NCI-H226 (cell line): ENCODE measurements around the gene ZNF516.

Experiments used
- DNase-seq: peaks from one replicate; pipeline ENCODE4 v3.0.0-alpha.2; 2015

Gene ZNF516

DNA sequence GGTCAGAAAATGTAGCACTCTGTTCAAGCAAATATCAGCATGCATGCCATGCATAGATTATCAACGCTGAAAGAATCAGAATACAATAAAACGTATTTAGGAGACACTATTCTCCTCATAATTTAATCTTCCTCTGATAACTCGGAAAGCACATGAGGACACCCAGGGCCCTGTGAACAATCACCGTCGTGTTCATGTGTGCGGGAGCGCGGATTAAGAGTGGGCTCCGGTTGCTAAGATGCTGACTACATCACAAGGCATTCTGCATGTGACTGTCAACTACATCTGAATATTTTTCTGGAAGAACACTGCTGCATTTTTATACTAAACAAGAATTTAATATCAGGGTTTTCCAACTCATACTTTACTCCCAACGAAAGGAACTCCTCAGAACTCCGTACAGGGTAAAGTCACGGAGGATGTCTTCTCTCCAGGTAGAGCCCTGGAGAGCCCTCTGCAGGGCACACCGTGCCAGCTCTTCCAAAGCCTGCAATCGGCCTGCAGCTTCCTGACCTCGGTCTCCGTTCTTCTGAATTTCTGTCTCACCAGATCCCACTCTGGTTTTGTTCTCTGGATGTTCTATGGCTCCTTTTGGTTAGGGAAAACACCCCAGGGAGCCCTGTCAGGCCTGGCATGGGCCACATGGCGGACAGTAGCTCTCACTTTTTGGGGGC, 59.6 kb downstream of the ZNF516 start:
- DNase-seq, result no peak

DNA sequence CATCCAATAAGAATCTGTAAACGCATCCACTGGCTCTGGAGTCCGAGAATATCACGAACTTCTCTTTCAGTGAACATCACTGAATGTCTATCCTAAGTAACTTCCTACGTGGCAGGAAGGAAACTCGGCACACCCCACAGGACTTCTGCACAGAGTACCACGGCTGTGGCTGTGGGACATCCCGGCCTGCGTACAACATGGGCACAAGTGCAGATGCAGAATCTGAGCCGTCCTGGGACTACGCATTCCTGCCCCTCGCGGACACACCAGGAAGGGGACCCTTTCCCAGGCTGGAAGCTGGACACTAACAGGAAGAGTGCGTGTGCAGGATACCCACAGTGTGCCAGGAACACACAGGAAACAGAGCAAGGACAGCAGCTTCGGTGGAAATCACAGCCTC, 60.6 kb downstream of the ZNF516 start:
- no peak for DNase-seq

DNA sequence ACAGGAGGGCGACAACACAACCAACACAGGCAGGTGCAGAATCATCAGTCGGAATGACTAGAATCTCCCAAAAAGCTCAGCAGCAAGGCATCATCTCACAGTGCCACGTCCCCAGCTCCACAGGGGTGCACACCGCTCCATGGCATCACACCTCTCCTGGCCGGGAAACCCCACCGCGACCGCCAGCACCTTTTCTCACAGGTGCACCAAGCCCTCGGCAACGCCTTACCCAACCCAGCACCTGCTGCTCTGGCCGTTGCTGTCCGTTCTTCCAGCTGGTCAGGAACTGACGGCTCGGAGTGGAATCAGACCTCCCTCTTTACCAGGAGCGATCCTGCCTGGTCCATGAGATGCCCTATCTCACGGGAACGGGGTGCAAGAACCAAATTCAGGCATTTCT, 61.3 kb downstream of the ZNF516 start:
- DNase-seq, result no peak

DNA sequence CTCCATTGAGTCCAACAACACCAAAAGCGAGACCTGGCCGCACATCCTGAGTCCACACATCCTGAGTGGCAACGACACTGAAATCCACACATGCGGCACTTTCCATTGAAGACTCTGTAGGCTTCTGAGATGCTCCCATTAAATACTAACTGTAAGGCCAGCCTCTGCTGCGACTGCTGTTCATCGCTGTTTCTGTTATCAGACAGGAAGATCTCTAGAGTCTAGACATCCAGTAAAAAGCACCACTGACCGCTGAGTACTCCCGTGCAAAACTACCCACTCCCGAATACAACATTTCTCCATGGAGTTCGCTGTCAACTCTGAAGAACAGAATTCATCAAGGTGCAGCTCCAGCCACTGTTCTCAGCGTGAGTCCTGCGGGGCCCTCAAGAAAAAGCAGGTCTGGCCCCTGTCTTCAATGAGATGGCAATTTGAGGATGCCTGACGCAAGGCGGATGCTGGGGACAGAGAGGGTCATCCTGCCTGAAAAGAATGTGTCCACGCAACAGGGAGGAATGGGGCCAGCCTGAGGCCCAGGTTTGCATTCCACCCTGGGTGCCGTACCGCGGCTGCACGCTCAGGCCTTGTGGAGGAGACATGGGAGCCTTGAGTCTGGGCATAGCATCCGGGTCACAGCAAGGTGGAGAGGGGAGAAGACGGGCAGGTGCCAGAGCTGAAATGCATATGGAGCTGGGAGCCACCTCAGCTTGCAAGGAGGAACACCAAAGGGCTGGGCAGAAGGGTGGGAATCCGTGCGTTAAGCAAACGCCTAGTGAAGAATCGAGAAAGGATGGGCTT, 61.9 kb downstream of the ZNF516 start:
- DNase-seq, result no peak

DNA sequence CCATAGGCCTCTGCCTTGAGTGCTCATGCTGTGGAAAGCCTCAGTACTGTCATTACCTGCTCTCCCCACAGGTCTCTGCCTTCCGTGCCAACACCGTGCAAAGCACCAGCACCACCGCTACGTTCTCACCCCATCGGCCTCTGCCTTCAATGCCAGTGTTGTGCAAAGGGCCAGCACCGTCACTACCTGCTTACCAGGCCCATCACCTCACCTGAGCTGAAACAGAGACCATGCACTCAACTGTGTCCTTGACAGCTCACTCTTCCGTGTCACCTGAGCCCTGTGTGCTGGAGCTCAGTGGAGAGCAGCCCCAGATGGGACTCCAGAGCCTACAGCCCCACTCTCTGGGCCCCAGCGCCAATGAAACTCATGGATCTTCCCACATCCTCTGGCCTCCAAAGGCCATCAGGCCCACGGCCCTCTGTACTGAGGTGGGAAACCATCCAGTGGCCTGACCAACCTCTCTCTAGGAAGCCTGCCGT, 62.7 kb downstream of the ZNF516 start:
- no peak for DNase-seq

DNA sequence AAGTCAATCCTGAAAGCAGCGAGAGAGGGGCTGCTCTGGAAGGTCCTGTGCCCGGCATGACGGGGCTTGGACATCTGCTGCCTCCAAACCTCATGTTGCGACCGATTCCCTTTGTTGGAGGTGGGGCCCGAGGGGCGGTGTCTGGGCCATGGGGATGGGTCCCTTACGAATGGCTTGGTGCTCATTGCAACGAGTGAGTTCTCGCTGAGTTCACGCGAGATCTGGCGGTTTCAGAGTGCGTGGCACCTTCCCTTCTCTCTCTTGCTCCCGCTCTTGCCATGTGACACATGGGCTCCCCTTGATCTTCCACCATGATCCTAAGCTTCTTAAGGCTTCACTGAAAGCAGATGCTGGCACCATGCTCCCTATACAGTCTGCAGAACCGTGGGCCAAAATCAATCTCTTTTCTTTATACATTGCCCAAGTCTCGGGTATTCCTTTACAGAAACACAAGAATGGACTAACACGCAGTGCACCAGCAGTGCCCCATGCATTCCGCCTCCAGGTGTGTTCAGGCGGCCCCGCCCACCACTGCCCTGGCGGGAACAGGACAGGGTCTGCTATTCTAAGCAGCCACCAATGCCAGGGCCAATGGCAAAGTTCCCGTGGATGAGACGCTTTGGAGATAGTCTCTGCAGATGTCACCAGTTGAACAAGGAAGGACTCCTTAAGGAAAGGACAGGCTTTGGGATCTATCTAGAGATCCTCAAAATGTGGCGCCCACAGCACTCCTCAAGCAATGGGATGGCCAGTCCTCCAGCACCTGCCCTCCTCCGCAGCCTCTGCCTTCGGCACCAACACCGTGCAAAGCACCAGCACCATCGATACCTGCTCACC, 63.4 kb downstream of the ZNF516 start:
- no peak for DNase-seq

- DNase-seq, result no peak
These were observed 64.4 kb downstream of the ZNF516 start for GRCh38 chr18:76430636-76431035.

DNA sequence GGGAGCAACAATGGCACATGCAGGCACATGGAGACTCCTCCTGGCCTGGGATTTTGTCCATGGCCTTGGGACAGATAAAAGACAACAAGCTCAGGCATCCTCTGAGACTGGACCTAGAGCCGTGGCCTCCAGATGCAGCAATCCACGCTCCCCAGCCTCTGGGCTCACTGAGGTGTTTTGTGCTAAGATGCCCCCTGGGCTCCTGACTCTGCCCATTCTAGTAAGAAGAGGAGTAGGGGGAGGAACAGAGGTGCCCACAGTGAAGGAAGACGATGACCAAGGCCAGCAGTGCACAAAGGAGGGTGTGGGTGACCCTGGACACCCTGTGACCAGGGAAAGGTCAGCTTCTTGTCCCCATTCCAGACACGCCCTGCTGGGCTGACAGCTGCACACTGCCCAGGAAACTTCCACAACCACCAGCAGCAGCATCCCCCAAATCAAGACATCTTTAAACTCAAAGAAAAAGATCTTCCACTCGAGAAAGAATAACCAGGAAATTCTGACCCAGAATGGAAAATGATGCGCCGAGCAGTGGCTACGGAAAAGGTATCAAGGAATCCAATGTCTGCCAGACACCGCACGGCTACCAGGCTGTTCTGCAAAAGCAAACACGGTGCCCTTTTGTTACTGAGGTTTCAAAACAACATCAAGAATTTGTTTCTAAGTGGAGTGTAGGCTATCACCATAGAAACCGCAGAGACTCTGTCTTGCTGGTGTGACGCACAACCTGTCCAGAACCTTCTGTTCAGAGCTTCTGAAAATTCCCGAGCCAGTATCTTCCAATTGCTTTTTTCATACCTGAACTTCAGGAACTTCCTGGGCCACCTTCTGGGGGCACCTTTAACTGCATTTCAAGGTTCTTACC, 65.5 kb downstream of the ZNF516 start:
- DNase-seq, result no peak

- no peak for DNase-seq
These were observed 66.4 kb downstream of the ZNF516 start for GRCh38 chr18:76428396-76429261.

DNA sequence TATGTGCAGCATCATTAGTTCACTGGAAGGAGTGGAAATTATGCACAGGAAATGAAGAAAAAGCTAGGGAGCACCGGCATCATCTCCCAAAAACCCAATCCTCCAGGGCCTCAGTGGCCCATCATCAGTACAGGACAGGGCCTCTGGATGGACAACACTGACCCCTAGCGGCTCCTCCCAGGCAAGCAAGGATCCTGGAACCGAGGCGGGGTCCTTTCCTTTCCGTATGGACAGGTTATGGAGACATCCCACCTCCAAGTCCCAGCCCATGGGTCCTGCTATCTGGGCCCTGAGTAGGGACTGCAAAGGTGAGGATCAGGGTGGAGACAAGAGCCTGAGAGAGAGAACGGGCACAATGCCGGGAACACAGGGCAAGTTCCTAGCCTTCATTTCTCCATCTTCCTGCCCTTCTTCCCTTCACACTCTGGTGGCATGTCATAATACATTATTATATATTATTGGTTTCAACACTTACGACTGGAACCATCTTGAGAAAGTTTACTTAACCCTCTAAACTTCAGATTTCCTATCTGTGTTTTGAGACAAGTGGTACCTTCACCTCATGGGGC, 68.2 kb downstream of the ZNF516 start:
- DNase-seq, result no peak

DNA sequence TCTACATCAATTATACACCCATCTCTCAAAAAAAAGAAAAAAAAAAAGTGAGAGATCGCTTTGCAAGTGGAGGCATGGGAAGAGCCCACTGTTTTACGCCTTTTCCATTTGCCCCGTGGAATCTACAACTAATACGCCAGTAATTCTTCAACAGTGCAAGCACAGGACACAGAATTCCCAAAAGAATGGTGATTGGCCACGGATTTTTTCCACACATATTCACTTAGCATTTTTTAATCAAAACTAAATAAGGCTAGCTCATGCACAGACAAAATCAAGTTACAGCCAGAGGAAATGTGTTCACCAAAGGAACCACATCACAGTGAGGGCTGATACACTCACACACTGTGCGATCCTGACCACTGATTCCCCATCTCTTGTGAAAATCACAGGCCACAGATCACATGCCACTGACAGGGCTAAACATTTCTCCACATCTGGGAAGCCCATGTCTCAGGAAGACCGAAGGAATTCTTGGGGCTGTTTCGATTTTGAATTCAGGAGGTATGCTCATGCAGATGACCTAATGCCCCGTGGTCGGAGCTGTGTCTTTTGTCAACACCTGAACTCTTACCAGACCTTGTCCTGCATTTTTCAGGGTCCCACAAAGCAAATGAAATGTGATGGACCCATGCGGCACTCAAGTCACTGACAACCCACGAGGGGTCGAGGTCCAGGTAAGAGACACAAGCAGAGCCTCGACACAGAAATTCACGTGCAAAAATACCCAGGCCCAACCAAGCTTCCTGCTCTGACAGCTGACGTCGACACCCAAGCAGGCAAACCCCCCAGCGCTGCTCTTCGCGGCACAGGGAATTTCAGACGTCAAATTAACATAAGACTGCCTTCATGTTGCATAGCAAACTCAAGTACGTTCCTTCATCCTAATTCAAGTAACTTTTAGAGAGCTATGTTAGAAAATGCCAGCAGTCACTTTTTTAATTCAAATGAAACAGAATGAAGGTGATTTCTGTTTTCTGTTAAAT, 69.6 kb downstream of the ZNF516 start:
- no peak for DNase-seq

GRCh38 chr18:76422838-76423237, 72.2 kb downstream of the ZNF516 start:
- no peak for DNase-seq

GRCh38 chr18:76422121-76422520, 72.9 kb downstream of the ZNF516 start:
- DNase-seq, result no peak

DNA sequence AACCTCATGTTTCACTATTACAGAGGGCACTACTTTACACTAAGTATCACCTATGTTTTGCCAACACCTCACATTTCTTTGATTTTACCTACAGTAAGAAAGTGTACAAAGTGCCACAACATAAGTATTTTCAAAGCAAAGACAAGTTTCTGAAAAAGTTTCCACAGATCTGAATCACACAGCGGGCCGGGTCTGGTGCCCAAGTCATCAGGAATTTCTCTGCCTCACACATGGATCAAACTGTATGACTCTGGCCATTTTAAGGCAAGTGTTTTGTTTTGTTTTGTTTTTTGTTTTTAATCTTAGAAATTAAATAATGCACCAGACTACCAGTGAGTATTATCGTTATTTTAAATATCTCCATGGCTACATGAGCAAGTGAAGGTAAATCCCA, 73.4 kb downstream of the ZNF516 start:
- no peak for DNase-seq

DNA sequence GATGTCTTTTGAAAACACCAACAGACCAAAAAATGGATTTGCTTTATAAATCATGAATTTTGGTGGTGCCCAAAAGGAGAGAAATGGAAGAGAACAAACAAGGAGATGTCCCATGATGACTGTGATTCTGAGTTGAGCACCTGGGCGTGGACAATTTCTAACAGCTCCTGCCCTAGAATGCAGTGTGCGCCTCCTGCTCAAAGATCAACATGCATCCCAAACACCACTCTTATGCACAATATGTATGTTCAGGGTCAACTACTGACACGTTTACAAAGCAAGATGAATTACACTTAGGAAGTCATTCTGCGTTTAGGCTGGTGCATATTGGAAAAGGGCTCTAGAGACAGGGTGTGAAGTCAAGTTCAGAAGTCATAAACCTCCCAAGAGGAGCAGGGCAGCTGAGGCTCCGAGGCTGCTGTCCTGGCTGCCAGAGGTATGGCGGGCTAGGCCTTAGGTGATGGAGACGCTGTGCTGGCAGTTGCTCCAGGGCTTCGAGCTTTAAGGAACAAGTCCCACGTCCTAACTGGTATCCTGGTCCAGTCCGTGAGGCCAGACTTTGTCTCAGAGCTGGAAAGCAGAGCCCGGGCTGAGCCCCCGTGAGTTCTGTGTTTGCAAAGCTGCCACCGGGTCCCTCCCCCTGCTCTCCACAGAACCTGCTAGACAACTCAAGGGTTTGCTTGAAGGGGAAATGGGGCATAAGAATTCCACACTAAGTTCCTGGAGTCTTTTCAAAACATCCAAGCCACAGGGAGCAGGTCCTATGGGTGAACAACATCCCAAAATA, 74.0 kb downstream of the ZNF516 start:
- DNase-seq, result no peak

GRCh38 chr18:76419811-76420210, 75.2 kb downstream of the ZNF516 start:
- DNase-seq, result no peak

DNA sequence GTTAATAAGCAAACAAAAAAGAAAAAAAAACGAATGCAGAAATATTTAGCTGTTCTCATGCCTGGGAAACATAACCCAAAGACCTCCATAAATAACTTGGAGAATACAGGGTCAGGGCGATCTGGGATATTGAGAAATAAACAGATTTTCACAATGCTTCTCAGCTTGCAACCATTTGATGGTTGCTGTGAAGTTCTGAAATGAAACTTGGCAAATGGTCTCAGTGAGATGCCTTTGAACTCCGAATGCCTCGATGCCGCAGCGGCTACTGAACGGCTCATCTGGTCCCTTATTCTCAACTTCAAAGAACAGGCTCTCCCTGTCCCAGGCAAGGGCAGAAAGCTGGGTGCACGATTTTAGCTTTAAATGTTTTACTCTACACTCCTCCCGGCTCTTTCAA, 78.1 kb downstream of the ZNF516 start:
- no peak for DNase-seq

DNA sequence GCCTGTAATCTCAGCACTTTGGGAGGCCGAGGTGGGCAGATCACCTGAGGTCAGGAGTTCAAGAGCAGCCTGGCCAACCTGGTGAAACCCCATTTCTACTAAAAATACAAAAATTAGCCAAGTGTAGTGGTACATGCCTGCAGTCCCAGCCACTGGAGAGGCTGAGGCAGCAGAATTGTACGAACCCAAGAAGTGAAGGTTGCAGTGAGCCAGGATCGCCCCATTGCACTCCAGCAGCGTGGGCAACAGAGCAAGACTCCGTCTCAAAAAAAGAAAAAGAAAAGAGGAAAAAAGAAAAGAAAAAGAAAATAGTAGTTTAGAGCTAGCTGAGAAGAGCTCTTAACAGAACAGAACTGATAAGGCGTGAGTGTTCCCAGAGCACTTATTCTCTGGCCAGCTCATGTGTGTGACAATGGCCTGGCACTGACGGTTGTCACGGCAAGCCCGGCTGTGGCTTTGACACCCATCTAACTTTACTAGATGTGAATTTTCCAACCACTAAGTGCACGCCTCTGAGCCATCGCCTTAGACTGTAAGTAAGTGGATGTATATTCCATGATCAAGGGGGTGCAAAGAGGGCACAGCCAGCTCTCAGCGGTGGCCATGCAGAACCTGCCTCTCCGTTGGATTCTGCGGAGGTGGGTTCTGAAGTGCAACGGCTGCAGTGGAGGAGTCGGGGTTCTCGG, 80.0 kb downstream of the ZNF516 start:
- no peak for DNase-seq
